Measurements from ENCODE around the gene TMEM89.
A peak's percentile ranks its signal among the peaks of the same experiment; 100 is the strongest.

Gene TMEM89

GRCh38 chr3:48642605-48643004 is 21.0 kb upstream of the TMEM89 start:
- DNase-seq (ENCODE audit: low read depth in 2 of 2), result no peak

- DNase-seq (ENCODE audit: low read depth in 2 of 2), result no peak
These were observed 19.8 kb upstream of the TMEM89 start for GRCh38 chr3:48641396-48641795.

GRCh38 chr3:48639944-48640606 is 18.5 kb upstream of the TMEM89 start:
- no peak for DNase-seq (ENCODE audit: low read depth in 2 of 2)

GRCh38 chr3:48637305-48637704 is 15.7 kb upstream of the TMEM89 start:
- DNase-seq (ENCODE audit: low read depth in 2 of 2), result no peak

- no peak for DNase-seq (ENCODE audit: low read depth in 2 of 2)
These were observed 14.6 kb upstream of the TMEM89 start for GRCh38 chr3:48636149-48636655.

GRCh38 chr3:48635222-48636021 is 13.9 kb upstream of the TMEM89 start, which contains the start of gene SLC26A6:
TSS of gene SLC26A6 (minus strand) at chr3:48635461. CDS start at chr3:48635393, 68 bp downstream.
- peak; percentile 88 to 95 for DNase-seq (ENCODE audit: low read depth in 2 of 2)

- DNase-seq (ENCODE audit: low read depth in 2 of 2), result peak in 1 of 2 donors; percentile 44
These were observed 13.2 kb upstream of the TMEM89 start for GRCh38 chr3:48634661-48635221.

- DNase-seq (ENCODE audit: low read depth in 2 of 2), result no peak
These were observed 12.2 kb upstream of the TMEM89 start for GRCh38 chr3:48633743-48634142.

- no peak for DNase-seq (ENCODE audit: low read depth in 2 of 2)
These were observed 11.7 kb upstream of the TMEM89 start for GRCh38 chr3:48633256-48633655.

- DNase-seq (ENCODE audit: low read depth in 2 of 2), result no peak
These were observed 10.2 kb upstream of the TMEM89 start for GRCh38 chr3:48631516-48632448.

GRCh38 chr3:48630833-48631232 is 9.3 kb upstream of the TMEM89 start:
- no peak for DNase-seq (ENCODE audit: low read depth in 2 of 2)

- no peak for DNase-seq (ENCODE audit: low read depth in 2 of 2)
These were observed 8.8 kb upstream of the TMEM89 start for GRCh38 chr3:48630407-48630806.

- DNase-seq (ENCODE audit: low read depth in 2 of 2), result no peak
These were observed 8.3 kb upstream of the TMEM89 start for GRCh38 chr3:48629894-48630293.

- no peak for DNase-seq (ENCODE audit: low read depth in 2 of 2)
These were observed 6.9 kb upstream of the TMEM89 start for GRCh38 chr3:48628277-48629017.

- no peak for DNase-seq (ENCODE audit: low read depth in 2 of 2)
These were observed 4.0 kb upstream of the TMEM89 start for GRCh38 chr3:48625600-48625999.

- no peak for DNase-seq (ENCODE audit: low read depth in 2 of 2)
These were observed 3.2 kb upstream of the TMEM89 start for GRCh38 chr3:48624767-48625166.

GRCh38 chr3:48623851-48624547 is 2.4 kb upstream of the TMEM89 start:
- no peak for DNase-seq (ENCODE audit: low read depth in 2 of 2)

- no peak for DNase-seq (ENCODE audit: low read depth in 2 of 2)
These were observed 1.7 kb downstream of the TMEM89 start for GRCh38 chr3:48619541-48620524.

- no peak for DNase-seq (ENCODE audit: low read depth in 2 of 2)
These were observed 4.0 kb downstream of the TMEM89 start for GRCh38 chr3:48617559-48617958.
